Astrocyte (in vitro differentiated cells and primary cell): Measurements from ENCODE around the gene CD81.

Source experiments
- EZH2 ChIP-seq: IDR thresholded peaks from 2 replicates; pipeline ENCODE4 v1.6.1; 2012; ENCODE audit warnings: mild to moderate bottlenecking, low read length, inconsistent platforms; ENCODE audit not compliant: insufficient read depth
- TF ChIP-seq, protein P1 (sequence below): IDR thresholded peaks from 2 replicates; pipeline ENCODE4 v1.5.1; 2011; ENCODE audit warnings: low read depth, mild to moderate bottlenecking, inconsistent platforms, low read length, moderate library complexity; ENCODE audit not compliant: insufficient read depth

DNA sequence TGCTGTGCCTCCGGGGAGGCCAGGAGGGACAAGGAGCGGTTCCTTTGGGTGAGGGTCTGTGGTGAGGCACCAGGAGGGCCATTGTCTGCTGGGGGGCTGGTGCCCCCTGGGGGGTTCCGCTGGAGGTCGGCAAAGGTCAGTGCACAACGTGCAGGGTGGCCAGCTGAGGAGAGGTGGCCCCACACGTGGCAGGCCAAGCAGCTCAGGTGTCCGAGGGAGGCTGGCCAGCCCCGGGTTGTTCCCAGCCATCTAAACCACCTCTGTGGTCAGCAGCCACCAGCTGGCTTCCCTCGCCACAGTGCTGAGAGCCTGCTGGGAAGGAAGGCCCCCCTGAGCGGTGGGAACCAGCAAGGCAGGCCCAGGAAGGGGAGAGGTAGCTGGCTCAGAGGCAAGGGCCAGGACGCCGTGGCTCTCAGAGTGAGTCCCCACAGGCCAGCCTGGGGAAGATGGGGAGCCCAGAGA is 27.7 kb downstream of the CD81 start:
- TF ChIP-seq, protein P1, sequence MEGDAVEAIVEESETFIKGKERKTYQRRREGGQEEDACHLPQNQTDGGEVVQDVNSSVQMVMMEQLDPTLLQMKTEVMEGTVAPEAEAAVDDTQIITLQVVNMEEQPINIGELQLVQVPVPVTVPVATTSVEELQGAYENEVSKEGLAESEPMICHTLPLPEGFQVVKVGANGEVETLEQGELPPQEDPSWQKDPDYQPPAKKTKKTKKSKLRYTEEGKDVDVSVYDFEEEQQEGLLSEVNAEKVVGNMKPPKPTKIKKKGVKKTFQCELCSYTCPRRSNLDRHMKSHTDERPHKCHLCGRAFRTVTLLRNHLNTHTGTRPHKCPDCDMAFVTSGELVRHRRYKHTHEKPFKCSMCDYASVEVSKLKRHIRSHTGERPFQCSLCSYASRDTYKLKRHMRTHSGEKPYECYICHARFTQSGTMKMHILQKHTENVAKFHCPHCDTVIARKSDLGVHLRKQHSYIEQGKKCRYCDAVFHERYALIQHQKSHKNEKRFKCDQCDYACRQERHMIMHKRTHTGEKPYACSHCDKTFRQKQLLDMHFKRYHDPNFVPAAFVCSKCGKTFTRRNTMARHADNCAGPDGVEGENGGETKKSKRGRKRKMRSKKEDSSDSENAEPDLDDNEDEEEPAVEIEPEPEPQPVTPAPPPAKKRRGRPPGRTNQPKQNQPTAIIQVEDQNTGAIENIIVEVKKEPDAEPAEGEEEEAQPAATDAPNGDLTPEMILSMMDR: no peak
- no peak for TF ChIP-seq EZH2
